Testis (tissue), 2 donors: ENCODE data around the gene ANKK1.

Experiments
- CTCF ChIP-seq, 3 experiments: fragments of 450-650 bp in 2 of 3; fragments of 200-600 bp in 1 of 3; sonication (generic) in 1 of 3; IDR thresholded peaks; one replicate each; pipeline ENCODE4 v1.5.1; 2016 to 2019; ENCODE audit warnings: antibody characterized with exemption in 3 of 3, mild to moderate bottlenecking in 2 of 3, moderate library complexity in 1 of 3
- POLR2A ChIP-seq: fragments of 450-650 bp; IDR thresholded peaks from one replicate; pipeline ENCODE4 v1.6.1; 2017; ENCODE audit warnings: antibody characterized with exemption, mild to moderate bottlenecking, moderate library complexity

- TF ChIP-seq CTCF (IDR thresholded peaks at IDR 0.05) (no peak), POLR2A (no peak)
These were observed 36.1 kb upstream of the ANKK1 start for GRCh38 chr11:113351480-113351879.
